AG09319 (cell line): ENCODE data around the gene HABP4.
A peak's percentile ranks its signal among the peaks of the same experiment; 100 is the strongest.

Experiments
- DNase-seq: peaks from one replicate; pipeline ENCODE4 v3.0.0-alpha.2; 2010; ENCODE audit warnings: low read depth; ENCODE audit errors: extremely low read depth
- TF ChIP-seq, protein P1 (sequence below): IDR thresholded peaks from 2 replicates; pipeline ENCODE4 v1.5.1; 2011; ENCODE audit warnings: low read depth, mild to moderate bottlenecking, inconsistent platforms, low read length, moderate library complexity

HABP4 gene

DNA sequence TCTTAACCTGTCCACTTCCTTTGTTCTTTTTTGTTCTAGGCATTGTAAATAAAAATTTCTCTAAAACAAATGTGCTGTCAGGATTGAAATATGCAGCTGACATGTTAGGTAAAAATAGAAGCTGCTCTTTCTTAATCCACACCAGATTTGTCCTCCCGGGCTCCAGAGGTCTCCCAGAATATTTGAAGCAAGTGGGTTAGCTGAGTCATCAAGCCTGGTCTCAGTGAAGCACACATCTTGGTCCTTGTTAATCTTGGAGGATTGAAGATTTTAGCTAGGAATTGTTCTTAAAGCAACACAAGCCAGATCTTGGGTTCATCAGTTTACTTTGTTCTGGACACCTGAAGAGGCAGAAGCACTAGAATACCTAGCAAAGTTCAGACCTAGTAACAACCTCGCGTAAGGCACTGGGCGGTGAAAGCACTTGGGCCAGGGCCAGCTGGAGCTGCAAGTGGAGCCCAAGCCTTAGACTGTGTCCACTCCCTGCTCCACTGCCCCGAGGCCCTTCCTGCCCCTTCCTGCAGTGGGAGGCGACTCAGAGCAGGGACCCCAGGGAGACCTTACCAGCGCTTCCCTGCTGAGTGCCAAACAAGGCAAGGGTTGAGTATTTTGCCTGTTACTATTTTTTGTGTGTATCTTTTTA, 36.5 kb downstream of the HABP4 start:
- DNase-seq, result peak; percentile 73

DNA sequence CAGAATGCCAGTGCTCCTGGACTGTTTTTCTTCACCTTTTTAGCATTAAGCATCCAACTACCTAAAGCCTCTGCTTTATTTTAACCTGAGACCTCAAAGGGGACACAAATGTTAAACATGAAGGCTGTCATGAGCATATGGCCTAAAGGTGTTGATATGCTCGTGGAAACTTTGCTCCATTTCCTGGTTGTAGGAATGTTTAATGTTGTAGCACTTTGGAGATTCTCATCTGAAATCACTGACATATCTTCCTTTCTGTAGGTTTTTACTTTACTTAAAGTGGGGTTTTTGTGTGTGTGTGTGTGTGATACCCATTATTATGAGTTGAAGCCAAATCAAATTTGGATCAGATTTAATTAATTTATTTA, 37.0 kb downstream of the HABP4 start:
- TF ChIP-seq, protein P1, sequence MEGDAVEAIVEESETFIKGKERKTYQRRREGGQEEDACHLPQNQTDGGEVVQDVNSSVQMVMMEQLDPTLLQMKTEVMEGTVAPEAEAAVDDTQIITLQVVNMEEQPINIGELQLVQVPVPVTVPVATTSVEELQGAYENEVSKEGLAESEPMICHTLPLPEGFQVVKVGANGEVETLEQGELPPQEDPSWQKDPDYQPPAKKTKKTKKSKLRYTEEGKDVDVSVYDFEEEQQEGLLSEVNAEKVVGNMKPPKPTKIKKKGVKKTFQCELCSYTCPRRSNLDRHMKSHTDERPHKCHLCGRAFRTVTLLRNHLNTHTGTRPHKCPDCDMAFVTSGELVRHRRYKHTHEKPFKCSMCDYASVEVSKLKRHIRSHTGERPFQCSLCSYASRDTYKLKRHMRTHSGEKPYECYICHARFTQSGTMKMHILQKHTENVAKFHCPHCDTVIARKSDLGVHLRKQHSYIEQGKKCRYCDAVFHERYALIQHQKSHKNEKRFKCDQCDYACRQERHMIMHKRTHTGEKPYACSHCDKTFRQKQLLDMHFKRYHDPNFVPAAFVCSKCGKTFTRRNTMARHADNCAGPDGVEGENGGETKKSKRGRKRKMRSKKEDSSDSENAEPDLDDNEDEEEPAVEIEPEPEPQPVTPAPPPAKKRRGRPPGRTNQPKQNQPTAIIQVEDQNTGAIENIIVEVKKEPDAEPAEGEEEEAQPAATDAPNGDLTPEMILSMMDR, result no peak
- DNase-seq, result no peak

More for the DNA sequence above, 36.5 kb downstream of the HABP4 start:
- TF ChIP-seq, protein P1, result no peak

DNA sequence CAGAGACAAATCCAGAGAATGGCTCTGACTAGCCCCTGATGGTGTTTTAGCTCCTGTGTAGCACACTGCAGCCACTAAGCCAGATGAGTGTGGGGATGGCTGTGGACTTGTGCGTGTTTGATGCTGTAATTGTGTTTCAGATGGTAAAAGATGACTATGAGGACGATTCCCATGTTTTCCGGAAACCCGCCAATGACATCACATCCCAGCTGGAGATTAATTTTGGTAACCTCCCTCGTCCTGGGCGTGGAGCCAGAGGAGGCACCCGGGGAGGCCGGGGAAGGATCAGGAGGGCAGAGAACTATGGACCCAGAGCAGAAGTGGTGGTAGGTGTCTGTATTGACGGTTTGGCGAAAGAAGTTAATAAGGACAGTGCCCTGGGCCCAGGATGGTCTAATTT, 38.0 kb downstream of the HABP4 start:
- TF ChIP-seq, protein P1, result no peak
- no peak for DNase-seq

DNA sequence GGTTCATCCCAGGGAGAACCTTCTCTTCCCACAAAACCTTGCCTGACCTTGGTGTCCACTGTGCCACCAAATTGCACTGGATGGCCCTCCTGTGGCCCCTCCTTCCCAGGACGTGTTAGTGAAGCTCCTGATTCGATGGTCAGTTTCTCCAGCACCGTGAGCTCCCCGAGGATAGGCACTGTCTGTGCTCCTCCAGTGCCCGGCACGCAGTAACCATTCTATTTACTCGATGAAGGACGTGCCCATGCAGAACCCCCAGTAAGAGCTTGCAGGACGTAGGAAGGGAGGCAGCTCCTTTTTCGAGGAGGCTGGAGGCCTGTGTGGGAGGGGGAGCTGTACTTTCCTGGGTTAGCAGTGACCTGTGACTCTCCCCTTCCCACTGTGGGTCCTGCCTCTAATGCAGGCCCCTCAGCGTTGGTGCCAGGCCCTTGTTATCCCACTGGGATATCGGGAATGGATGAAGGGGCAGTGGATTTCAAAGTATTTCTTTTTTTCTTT, 39.6 kb downstream of the HABP4 start:
- DNase-seq, result no peak
- TF ChIP-seq, protein P1, result no peak

DNA sequence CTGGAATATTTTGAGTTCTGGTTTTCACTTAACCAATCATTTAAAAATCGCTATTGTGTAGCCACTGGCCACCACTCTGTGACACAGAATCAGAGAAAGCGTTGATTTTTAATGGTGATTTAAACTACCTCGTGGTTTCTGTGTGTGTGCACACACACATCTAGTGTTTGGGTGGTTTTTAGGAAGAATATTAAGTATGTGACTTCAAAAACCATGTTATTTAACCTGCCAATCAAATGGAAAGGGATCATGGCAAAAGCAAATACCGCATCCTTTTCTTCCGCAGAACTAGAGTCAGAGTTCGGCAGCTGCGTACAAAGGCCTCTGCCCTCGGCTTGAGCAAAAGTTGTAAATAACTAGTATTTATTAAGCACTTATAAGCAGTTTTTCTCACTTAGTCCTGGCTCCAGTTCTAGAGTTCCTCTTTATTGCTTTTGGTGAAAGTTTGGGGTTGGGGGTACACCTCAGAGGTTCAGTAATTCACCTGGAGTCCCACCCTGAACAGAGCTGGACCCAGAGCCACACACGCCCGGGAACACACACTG, 40.6 kb downstream of the HABP4 start:
- TF ChIP-seq, protein P1, result no peak
- no peak for DNase-seq

DNA sequence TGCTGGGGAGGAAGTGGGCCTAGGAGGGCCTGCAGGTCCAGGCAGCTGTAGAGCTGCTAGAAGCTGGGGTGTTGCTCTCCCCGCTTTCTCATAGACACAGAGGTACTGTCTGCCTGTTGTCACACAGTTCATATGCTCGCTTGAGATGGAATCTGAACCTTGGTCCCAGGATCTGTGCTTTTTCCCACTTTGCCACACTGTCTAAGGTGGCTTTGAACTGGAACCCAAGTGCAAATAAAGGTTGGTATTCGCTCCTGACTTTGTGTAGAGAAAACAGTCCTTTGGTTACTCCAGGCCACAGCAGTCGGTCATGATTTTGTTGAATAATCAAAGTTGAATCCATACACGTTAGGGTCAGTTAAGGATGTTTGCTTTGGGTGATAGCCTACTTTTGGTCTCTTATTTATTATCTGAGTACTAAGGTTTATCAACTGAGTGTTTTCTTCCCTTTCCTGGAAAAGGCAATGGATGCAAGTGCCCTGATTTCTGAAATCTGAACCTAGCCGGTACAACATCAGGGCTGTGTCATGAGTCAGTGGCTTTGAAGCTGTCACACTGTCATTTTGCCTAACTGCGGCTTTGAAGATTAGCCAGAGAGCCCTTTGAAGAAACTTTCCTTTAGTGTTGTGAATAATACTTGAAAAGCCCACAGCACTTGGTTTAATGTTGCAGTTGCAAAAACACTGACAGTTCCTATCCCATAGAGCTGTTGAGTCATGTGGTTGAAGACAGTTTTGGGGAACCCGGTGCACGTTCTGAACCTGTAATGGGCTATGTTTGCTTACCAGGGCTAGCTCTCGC, 41.3 kb downstream of the HABP4 start:
- no peak for DNase-seq
- TF ChIP-seq, protein P1, result no peak
